MM.1S (cell line): ENCODE measurements around the gene DDC.

ENCODE experiments used
- EZH2 ChIP-seq: fragments of 300-600 bp; sonication (generic); optimal IDR thresholded peaks from 2 replicates; pipeline ENCODE3; 2017; ENCODE audit warnings: low read depth, mild to moderate bottlenecking, antibody characterized with exemption, low read length, mixed read lengths
- EZH2phosphoT487 ChIP-seq: fragments of 300-600 bp; sonication (generic); IDR thresholded peaks from 2 replicates; pipeline ENCODE4 v1.6.1; 2018; ENCODE audit warnings: antibody characterized with exemption, low read length
- TF ChIP-seq, protein P1 (sequence below): fragments of 300-600 bp; sonication (generic); IDR thresholded peaks from 2 replicates; pipeline ENCODE4 v1.5.1; 2016; ENCODE audit warnings: antibody characterized with exemption, low read length, mixed read lengths

DNA sequence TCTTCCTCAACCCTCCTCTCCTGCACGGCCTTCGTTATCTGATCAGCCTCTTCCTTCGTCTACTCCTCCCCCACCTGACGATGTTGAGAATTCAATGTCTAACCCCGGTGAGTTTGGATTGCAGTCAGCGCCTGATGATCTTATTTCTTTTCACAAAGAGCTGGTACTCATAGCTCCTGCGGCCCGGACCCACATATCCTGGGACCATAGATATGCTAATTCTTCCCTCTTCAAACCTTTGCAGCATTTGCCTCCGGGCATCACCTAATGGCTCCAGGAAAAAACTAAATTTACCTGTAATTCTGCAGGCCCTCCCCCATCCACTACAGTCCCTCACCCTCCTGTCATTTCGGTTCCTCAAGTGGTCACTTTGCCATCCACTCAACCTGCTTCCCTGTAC is 12.4 kb upstream of the DDC start:
- TF ChIP-seq, protein P1, sequence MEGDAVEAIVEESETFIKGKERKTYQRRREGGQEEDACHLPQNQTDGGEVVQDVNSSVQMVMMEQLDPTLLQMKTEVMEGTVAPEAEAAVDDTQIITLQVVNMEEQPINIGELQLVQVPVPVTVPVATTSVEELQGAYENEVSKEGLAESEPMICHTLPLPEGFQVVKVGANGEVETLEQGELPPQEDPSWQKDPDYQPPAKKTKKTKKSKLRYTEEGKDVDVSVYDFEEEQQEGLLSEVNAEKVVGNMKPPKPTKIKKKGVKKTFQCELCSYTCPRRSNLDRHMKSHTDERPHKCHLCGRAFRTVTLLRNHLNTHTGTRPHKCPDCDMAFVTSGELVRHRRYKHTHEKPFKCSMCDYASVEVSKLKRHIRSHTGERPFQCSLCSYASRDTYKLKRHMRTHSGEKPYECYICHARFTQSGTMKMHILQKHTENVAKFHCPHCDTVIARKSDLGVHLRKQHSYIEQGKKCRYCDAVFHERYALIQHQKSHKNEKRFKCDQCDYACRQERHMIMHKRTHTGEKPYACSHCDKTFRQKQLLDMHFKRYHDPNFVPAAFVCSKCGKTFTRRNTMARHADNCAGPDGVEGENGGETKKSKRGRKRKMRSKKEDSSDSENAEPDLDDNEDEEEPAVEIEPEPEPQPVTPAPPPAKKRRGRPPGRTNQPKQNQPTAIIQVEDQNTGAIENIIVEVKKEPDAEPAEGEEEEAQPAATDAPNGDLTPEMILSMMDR, result no peak
- no peak for TF ChIP-seq EZH2
- no peak for TF ChIP-seq EZH2phosphoT487
